ENCODE results near the gene ICAM5. TPM values are rescaled to one million over a fixed set of nuclear protein-coding genes. Genes with fewer than 3 reads are reported as not detected.

ICAM5 gene
- total and polyA plus RNA-seq, 10 of the 15 experiments (the other 5 are each of a cell fraction or from before 2014, with no cell fraction given): 0.14 to 4.6 (median 0.94) TPM; not detected in 2

GRCh38 chr19:10309423-10309822 is 19.7 kb downstream of the ICAM5 start, which contains the start of gene ZGLP1:
ZGLP1 (minus strand) TSS chr19:10309815.
- Histone ChIP-seq H3K27ac (ENCODE audit: control insufficient read depth, insufficient read depth) (no peak within 1 kb of the TSS), H2AFZ (ENCODE audit: control insufficient read depth, low read depth, low read length) (no peak within 1 kb of the TSS), H3K4me2 (ENCODE audit: control insufficient read depth, insufficient read depth) (no peak within 1 kb of the TSS), H3K4me1 (ENCODE audit: control insufficient read depth, insufficient read depth, low read length) (no peaks in the 10 kb centered on the region; the same call in 1 of the 2 replicates), H3K9me3 (replicated peaks; ENCODE audit: control insufficient read depth, insufficient read depth, low read length) (no peaks in the 10 kb centered on the region), H3K27me3 (replicated peaks in 1 of 2; ENCODE audit: control insufficient read depth in 2 of 2, insufficient read depth in 2 of 2, low read length in 1 of 2) (no peaks in the 10 kb centered on the region), H3K4me3 (no peak within 1 kb of the TSS), H3K79me2 (ENCODE audit: control insufficient read depth, insufficient read depth, low read length) (no peaks in the 10 kb centered on the region), H3K36me3 (ENCODE audit: control insufficient read depth in 2 of 2, insufficient read depth in 2 of 2, low read length in 1 of 2) (no peaks in the 10 kb centered on the region; a peak in 1 of 4 replicates), H3K9ac (ENCODE audit: control insufficient read depth, insufficient read depth, low read length) (no peak within 1 kb of the TSS), H4K20me1 (ENCODE audit: control insufficient read depth, insufficient read depth) (no peaks in the 10 kb centered on the region)
- SMC1A ChIA-PET (ENCODE audit: uncharacterized antibody, unreplicated experiment): no interaction called here
- FAIRE-seq (no peak), DNase-seq (ENCODE audit: low read depth, low spot score) (no peak), ATAC-seq (no peak)
- WGBS (ENCODE audit: insufficient coverage, insufficient replicate concordance, low lambda C conversion rate, missing lambda C conversion rate): 95% methylated on average over 20 of the region's 24 CpGs
- no TSS peak for BruUV-seq (replicated peaks)
- TF ChIP-seq JUNB (IDR thresholded peaks at IDR 0.05) (no peak), MAX (IDR thresholded peaks at IDR 0.05; ENCODE audit: low read depth, low read length) (no peak), ZBTB33 (IDR thresholded peaks at IDR 0.05) (no peak), SUPT20H (IDR thresholded peaks at IDR 0.05; ENCODE audit: borderline replicate concordance, control insufficient read depth, low read depth, low read length) (no peak), ZBTB40 (IDR thresholded peaks at IDR 0.05; ENCODE audit: borderline replicate concordance) (no peak), KLF5 (IDR thresholded peaks at IDR 0.05; ENCODE audit: partially characterized antibody) (no peak), MTA3 (IDR thresholded peaks at IDR 0.05; ENCODE audit: borderline replicate concordance, low read length) (no peak), GABPA (IDR thresholded peaks at IDR 0.05; ENCODE audit: low read depth) (no peak), NFYB (IDR thresholded peaks at IDR 0.05; ENCODE audit: insufficient read depth, low read depth, low read length) (no peak), MLLT1 (IDR thresholded peaks at IDR 0.05) (no peak), PML (IDR thresholded peaks at IDR 0.05; ENCODE audit: low read length) (no peak)
- POLR2A ChIA-PET: interaction anchor here (1.4 kb wide), 1 partner anchor 10 kb away, joined by 3 read pairs; no protein-coding TSS in a partner anchor
- intact Hi-C loops (cut with micrococcal nuclease; ENCODE audit: unreplicated experiment): no loop called here
- RAD21 ChIA-PET (ENCODE audit: unreplicated experiment): no interaction called here
- CTCF ChIA-PET: no interaction called here
- in situ Hi-C loops (cut with MboI): no loop called here

All from GM12878 (cell line).